Esophagus (tissue), 2 donors: ENCODE data around the gene SPATA31C1. TPM values are rescaled to one million over a fixed set of nuclear protein-coding genes. Genes with fewer than 3 reads are reported as not detected.
"Not testable (repeated sequence)": the region's sequence is repeated elsewhere in the genome, so short reads cannot be mapped to it uniquely, and the experiment has no call there.

Source experiments
- H3K27ac ChIP-seq, 2 donors: one replicate each; pipeline ENCODE4 v1.5.1; 2013; ENCODE audit warnings: low read depth in 2 of 2, mild to moderate bottlenecking in 2 of 2, inconsistent platforms in 1 of 2, low read length in 1 of 2, moderate library complexity in 1 of 2
- H3K27me3 ChIP-seq, 2 donors: one replicate each; pipeline ENCODE4 v1.6.1; 2013; ENCODE audit warnings: low read length in 2 of 2, control low read depth in 1 of 2, mild to moderate bottlenecking in 1 of 2; ENCODE audit not compliant: insufficient read depth in 2 of 2, control insufficient read depth in 1 of 2
- H3K36me3 ChIP-seq, 2 donors: one replicate each; pipeline ENCODE4 v1.6.1; 2013; ENCODE audit warnings: low read length in 1 of 2; ENCODE audit not compliant: control insufficient read depth in 2 of 2, insufficient read depth in 2 of 2
- H3K4me1 ChIP-seq, 2 donors: one replicate each; pipeline ENCODE4 v1.6.1; 2013; ENCODE audit warnings: low read length in 1 of 2; ENCODE audit not compliant: control insufficient read depth in 2 of 2, insufficient read depth in 2 of 2
- H3K4me3 ChIP-seq, 2 donors: one replicate each; pipeline ENCODE4 v1.5.1; 2013; ENCODE audit warnings: low read length in 2 of 2, mild to moderate bottlenecking in 2 of 2, low read depth in 1 of 2, moderate library complexity in 1 of 2
- H3K9me3 ChIP-seq, 2 donors: one replicate each; pipeline ENCODE4 v1.6.1; 2013; ENCODE audit warnings: mild to moderate bottlenecking in 2 of 2, low read depth in 1 of 2, low read length in 1 of 2, moderate library complexity in 1 of 2; ENCODE audit not compliant: control insufficient read depth in 2 of 2, insufficient read depth in 1 of 2
- WGBS, 2 donors: extraction: QIAGEN DNeasy Blood & Tissue Kit; methylation state at CpG; one replicate each; pipeline ENCODE4 v1.1.7; 2013; 5-methylcytosine and 5-hydroxymethylcytosine counted together
- polyA plus RNA-seq, 2 donors: library from polyadenylated mRNA; stranded (reverse); fragments of 200-250 nt; gene quantifications; one replicate each; pipeline ENCODE4 v1.2.3, GENCODE V29; 2013
- donor health status: healthy with polysubstance abuse.
- donor health status: Bipolar disorder and iron deficiency.

Gene SPATA31C1
- not detected for polyA plus RNA-seq

GRCh38 chr9:87917662-87918061, at the start of gene SPATA31C1:
TSS of gene SPATA31C1 (plus strand) at chr9:87917962.
- not testable (repeated sequence) for H3K27ac ChIP-seq, H3K36me3 ChIP-seq, H3K4me1 ChIP-seq, H3K27me3 ChIP-seq, H3K4me3 ChIP-seq, H3K9me3 ChIP-seq
- no CpG with 5 or more reads among the region's 8 CpGs for WGBS, 2 donors

DNA sequence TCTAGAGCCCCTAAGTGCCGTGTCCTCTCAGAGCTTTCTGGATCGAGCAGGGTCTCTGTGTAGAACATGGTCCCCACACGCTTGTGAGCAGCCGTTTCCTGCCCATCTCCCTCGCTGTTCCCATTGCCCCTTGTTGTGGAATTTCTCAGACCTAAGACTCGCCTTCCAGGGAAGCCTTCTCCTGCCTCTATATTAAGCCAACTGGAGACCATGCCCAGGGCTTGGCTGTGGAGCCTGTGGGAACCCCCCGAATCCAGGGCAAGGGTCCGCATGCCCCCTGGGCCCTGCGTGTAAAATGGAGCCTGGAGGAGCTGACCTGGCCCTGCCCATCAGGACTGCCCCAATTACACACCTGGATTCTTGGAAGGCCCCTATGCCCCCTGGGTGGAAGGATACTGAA, 49.6 kb upstream of the SPATA31C1 start:
- H3K4me1 ChIP-seq, result no peaks in the 10 kb centered on the region
- no peak overlapping the region for H3K4me3 ChIP-seq
- no peak overlapping the region for H3K27ac ChIP-seq
- 93 to 94% methylated on average over 9 of the region's 9 CpGs for WGBS, 2 donors
- H3K36me3 ChIP-seq, result no peaks in the 10 kb centered on the region
- no peaks in the 10 kb centered on the region for H3K27me3 ChIP-seq
- peaks cover 0 to 2% of the 10 kb centered on the region in 2 donors for H3K9me3 ChIP-seq

DNA sequence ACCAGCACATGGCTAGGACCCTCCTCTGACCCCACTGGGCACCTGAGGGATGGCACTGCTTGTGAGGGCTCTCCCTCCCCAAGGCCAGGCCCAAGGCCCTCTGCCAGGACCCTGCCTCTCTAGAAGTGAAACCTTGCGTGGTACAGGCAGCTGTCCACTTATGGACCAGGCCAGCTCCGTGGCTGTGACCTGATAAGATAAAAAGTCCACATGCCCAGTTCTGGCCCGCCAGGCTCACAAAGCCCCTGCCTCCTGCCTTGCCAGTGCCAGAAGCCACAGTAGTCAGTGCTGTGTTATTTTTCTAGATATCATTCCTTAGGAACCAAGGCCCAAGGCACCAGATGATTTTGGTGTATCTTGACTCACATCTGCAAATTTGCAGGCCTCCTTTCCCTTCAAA, 49.1 kb upstream of the SPATA31C1 start:
- no peak overlapping the region for H3K27ac ChIP-seq
- H3K4me3 ChIP-seq, result no peak overlapping the region
- no peaks in the 10 kb centered on the region for H3K4me1 ChIP-seq
- no peaks in the 10 kb centered on the region for H3K36me3 ChIP-seq
- H3K9me3 ChIP-seq, result peaks cover 0 to 2% of the 10 kb centered on the region in 2 donors
- H3K27me3 ChIP-seq, result no peaks in the 10 kb centered on the region
- WGBS, 2 donors, result 72 to 89% methylated on average over 3 of the region's 3 CpGs

- no peak overlapping the region for H3K4me3 ChIP-seq
- H3K27me3 ChIP-seq, result no peaks in the 10 kb centered on the region
- H3K9me3 ChIP-seq, result peaks cover 0 to 2% of the 10 kb centered on the region in 2 donors
- H3K27ac ChIP-seq, result no peak overlapping the region
- no peaks in the 10 kb centered on the region for H3K4me1 ChIP-seq
- WGBS, 2 donors, result 86 to 95% methylated on average over 10 to 11 of the region's 11 CpGs
- no peaks in the 10 kb centered on the region for H3K36me3 ChIP-seq
These were observed 48.7 kb upstream of the SPATA31C1 start for GRCh38 chr9:87869082-87869481.

GRCh38 chr9:87871425-87872078, 46.2 kb upstream of the SPATA31C1 start:
- H3K27ac ChIP-seq, result no peak overlapping the region
- 84 to 86% methylated on average over 7 of the region's 7 CpGs for WGBS, 2 donors
- peaks cover 0 to 2% of the 10 kb centered on the region in 2 donors for H3K9me3 ChIP-seq
- H3K27me3 ChIP-seq, result no peaks in the 10 kb centered on the region
- H3K4me1 ChIP-seq, result no peaks in the 10 kb centered on the region
- no peak overlapping the region for H3K4me3 ChIP-seq
- no peaks in the 10 kb centered on the region for H3K36me3 ChIP-seq

GRCh38 chr9:87872079-87872624, 45.6 kb upstream of the SPATA31C1 start:
- 56 to 65% methylated on average over 7 to 8 of the region's 8 CpGs for WGBS, 2 donors
- peaks cover 0 to 2% of the 10 kb centered on the region in 2 donors for H3K9me3 ChIP-seq
- no peak overlapping the region for H3K4me3 ChIP-seq
- H3K4me1 ChIP-seq, result no peaks in the 10 kb centered on the region
- H3K27ac ChIP-seq, result no peak overlapping the region
- H3K36me3 ChIP-seq, result no peaks in the 10 kb centered on the region
- H3K27me3 ChIP-seq, result no peaks in the 10 kb centered on the region

- Histone ChIP-seq H3K4me1 (no peaks in the 10 kb centered on the region), H3K9me3 (peaks cover 0 to 2% of the 10 kb centered on the region in 2 donors), H3K27ac (no peak overlapping the region), H3K36me3 (no peaks in the 10 kb centered on the region), H3K27me3 (no peaks in the 10 kb centered on the region), H3K4me3 (no peak overlapping the region)
- 94 to 95% methylated on average over 5 of the region's 5 CpGs for WGBS, 2 donors
These were observed 44.0 kb upstream of the SPATA31C1 start for GRCh38 chr9:87873607-87874303.

DNA sequence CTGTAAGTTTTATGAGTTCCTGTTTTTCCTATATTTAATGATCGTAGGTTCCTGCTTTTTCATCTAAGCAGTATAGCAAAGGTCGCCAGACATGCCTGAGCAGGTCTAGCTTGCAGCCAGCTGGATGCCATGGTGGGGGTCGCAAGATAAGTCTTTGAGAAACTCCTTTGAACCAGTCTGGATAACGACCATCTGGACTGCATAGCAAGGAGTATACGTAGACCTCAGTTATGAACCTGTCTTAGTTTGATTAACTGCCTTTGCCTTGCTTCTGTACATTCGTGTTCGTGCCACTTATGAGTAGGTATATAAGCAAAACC, 43.5 kb upstream of the SPATA31C1 start:
- H3K36me3 ChIP-seq, result no peaks in the 10 kb centered on the region
- WGBS, 2 donors, result 57 to 61% methylated on average over 7 of the region's 7 CpGs
- H3K9me3 ChIP-seq, result peaks cover 0 to 2% of the 10 kb centered on the region in 2 donors
- H3K27ac ChIP-seq, result no peak overlapping the region
- no peaks in the 10 kb centered on the region for H3K4me1 ChIP-seq
- H3K27me3 ChIP-seq, result no peaks in the 10 kb centered on the region
- no peak overlapping the region for H3K4me3 ChIP-seq

- Histone ChIP-seq H3K36me3 (no peaks in the 10 kb centered on the region), H3K9me3 (no peaks in the 10 kb centered on the region), H3K4me3 (no peak overlapping the region), H3K27ac (no peak overlapping the region), H3K27me3 (no peaks in the 10 kb centered on the region), H3K4me1 (no peaks in the 10 kb centered on the region)
These were observed 42.7 kb upstream of the SPATA31C1 start for GRCh38 chr9:87875060-87875459.
